GM18502 (cell line): ENCODE results near the gene XDH.

Experiments used
- ATAC-seq: cut with Tn5 transposase; IDR thresholded peaks from one replicate; pipeline ENCODE4 v1.9.1; 2021; ENCODE audit warnings: mild to moderate bottlenecking; ENCODE audit not compliant: unreplicated experiment, poor library complexity

The XDH gene

DNA sequence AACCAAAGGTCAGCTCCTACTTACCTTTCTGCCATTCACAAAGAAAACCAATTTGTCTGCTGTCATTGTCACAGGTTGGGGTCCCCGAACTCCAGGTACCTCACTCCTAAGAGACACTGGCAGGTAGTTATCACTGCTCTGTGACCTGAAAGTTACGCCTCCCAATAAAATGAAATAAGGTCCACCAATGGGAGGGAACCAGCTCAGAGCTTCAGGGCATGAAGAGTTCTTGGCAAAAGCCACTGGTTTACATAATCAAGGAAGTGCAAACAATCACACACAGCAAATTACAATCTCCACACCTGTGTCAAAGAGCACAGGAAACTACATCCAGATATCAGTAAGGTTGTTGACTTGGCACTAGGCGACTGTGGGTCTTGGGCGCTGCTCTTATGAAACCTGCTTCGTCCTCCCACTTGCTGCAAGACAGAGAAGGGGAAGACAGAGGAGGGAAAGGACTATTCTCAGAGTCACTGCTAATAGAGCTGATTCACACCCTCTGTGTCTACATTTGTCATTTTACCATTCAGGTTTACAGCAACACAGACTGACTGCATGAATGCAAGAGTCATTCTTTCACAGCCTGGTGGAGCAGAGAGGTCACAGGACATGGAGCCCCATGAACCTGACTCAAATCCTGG is at the start of gene XDH:
XDH (minus strand) TSS at position 142 of the 641 bp plus-strand sequence; CDS start at position 66, 76 bp downstream.
- no peak for ATAC-seq

DNA sequence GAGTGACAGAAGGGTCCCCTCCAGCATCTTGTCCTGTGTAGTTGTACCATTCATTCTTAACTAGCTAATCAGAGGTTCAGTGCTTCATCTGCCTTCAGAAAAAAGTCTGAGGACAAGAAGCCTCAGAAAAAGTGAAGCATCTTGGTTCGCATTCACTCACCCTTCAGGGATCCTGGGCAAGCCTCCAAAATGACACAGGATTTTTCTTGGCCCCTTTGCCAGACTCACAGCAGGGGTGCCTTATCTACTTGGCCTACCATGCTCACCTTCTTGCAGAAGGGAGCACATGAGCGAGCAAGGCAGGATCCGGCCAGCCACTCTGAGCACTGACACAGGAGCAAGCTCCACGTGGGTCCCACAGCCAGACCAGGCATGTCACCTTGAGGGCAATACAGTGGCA is 43.1 kb upstream of the XDH start:
- no peak for ATAC-seq

DNA sequence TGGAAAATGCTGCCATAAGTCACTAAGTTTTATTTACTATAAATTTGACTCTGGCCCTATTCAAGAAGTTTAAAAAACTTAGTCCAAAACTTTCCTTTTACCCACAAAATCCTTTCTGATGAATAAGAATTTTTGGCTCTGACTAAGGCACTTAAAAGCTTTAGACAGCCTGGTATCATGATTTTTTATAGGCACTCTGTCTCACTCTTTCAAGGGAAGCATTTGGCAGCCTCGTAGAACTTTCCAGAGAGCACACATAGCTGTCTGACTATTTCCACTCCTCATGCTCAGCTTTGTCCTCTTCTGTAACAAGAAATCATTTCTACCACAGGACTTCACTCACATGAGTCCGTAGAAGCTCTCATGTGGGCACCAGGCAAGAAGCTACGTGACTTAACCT is 32.3 kb upstream of the XDH start:
- ATAC-seq: no peak

- ATAC-seq: no peak
Observed at GRCh38 chr2:31442376-31442775, 27.8 kb upstream of the XDH start.

- no peak for ATAC-seq
Observed at GRCh38 chr2:31440764-31441163, 26.2 kb upstream of the XDH start.

- ATAC-seq: no peak
Observed at GRCh38 chr2:31434911-31435310, 20.4 kb upstream of the XDH start.

- ATAC-seq: no peak
Observed at GRCh38 chr2:31433541-31433940, 19.0 kb upstream of the XDH start.

DNA sequence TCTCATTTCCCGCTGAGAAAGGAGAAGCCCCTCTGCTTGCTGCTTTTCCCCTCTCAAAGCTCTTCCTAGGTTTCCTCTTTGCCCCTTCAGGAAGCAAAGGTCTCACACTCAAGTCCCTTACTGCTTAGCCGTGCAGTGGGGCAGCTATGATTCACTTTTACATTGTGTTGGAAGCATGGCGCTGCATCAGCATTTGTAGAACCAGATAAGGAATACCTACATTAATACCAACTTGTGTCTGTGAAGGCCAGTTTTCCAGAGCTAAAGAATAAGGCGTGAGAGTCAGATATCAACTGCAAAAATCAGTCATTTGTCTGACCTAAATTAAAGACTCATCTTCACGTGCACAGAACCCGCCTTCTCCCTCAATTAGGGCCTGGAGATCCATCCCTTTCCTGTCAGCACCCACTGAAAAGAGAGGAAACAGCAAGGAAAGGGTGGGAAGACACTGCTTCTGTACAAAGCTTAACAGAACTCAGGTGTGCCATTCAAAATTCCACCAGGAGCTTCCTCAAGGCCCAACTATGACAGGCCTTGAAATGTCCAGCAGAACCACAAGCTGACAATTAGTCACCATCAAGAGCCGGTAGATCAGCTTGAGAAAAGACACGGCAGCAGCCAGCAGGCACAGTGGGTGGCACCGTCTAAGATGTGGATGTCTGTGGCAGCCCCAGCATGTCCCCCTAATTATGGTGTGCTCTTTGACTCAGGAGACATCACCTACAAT is 16.1 kb upstream of the XDH start:
- ATAC-seq: no peak

DNA sequence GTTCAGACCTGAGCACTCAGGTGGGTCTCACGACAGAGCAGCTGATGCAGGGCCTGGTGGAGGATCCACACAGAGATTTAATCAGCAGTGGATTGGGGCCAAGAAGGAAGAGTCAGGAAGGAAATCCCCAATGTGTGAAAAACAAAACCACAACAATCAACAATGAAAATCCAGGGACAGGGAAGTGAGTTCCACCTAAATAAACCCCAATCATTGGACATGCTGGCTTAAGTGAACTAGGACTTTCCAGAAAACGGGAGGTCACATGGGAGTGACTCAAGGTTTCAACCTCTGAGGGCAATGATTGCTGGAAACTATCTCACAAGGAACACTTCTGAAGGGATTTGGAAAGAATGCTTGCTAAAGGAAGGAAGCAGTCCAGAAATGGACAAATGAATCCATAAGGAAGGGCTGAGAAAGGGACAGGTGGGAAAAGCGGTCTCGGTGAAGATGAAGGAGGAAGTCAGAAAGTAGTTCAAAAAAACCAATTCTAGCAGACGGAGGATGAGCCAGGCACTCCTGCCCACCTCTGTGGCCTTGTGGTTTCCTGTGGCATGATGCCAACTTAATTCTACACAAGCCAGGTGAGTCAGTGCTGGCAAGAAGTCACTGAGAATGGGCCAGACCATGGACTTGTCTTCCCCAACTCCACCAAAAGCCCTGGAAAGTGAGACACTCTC is 15.4 kb upstream of the XDH start:
- no peak for ATAC-seq

- ATAC-seq: no peak
Observed at GRCh38 chr2:31429040-31429439, 14.5 kb upstream of the XDH start.

- ATAC-seq: no peak
Observed at GRCh38 chr2:31428001-31428418, 13.5 kb upstream of the XDH start.

DNA sequence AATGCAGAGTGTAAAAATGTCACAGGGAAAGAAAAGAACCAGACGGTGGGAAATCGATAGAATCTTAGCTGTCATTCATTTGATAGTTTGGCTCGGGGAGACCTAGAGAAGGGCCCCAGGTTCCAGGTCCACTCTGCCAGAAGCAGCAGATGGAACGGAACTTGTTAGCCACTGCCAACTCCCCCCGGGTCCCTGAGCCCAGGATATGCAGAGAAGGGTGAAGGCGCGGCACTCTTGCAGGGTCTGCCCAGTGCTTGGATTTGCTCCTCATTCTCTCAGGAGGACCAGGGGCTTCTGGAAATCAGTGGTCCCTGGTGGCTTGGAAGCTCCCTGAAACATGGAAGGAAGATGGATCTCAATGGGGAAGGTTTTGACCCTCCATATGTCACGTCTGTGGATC is 11.6 kb upstream of the XDH start:
- ATAC-seq: no peak

DNA sequence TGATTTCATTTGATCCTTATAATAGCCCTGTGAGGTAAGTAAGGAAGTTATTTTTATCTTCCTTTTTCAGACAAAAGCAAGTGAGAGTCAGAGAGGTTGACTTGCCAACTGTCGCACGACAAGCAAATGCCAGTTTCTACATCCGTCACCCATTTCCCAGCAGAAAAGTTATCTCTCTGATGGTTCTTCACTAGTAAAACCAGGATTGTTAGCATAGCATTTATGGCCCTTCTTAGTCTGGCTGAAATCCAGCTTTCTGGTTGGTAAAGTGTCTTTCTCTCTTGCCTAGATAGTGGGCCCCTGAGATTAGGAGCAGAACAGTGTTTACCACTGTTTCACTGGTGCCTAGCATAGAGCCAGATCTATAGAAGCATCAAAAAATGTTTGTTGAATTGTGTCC is 7.1 kb upstream of the XDH start:
- no peak for ATAC-seq

DNA sequence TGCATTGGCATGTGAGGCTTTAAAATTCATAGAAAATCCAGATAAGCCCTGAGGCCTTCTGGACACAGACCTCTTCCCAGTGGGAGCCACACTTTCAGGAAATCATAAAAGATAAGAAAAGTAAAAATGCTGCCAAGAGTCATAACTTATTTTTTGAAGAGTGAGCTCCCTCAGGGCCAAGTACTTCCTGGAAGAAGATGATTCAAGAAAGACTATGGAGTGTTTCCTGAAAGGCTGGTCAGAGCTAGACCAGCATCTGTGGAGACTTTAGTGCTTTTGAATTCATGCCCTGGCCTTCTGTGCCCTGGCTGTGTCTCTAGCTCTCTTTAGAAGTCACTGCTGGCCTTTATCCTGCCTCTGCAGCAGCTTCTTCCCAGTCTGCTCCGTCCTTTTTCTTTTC is 6.4 kb upstream of the XDH start:
- ATAC-seq: no peak

- ATAC-seq: no peak
Observed at GRCh38 chr2:31419386-31419785, 4.8 kb upstream of the XDH start.

GRCh38 chr2:31415421-31415820 is 879 bp upstream of the XDH start:
- no peak for ATAC-seq

GRCh38 chr2:31413862-31414550 is 536 bp downstream of the XDH start:
- ATAC-seq: no peak

GRCh38 chr2:31413025-31413424 is 1.5 kb downstream of the XDH start:
- ATAC-seq: no peak

GRCh38 chr2:31411771-31412170 is 2.8 kb downstream of the XDH start:
- ATAC-seq: no peak

DNA sequence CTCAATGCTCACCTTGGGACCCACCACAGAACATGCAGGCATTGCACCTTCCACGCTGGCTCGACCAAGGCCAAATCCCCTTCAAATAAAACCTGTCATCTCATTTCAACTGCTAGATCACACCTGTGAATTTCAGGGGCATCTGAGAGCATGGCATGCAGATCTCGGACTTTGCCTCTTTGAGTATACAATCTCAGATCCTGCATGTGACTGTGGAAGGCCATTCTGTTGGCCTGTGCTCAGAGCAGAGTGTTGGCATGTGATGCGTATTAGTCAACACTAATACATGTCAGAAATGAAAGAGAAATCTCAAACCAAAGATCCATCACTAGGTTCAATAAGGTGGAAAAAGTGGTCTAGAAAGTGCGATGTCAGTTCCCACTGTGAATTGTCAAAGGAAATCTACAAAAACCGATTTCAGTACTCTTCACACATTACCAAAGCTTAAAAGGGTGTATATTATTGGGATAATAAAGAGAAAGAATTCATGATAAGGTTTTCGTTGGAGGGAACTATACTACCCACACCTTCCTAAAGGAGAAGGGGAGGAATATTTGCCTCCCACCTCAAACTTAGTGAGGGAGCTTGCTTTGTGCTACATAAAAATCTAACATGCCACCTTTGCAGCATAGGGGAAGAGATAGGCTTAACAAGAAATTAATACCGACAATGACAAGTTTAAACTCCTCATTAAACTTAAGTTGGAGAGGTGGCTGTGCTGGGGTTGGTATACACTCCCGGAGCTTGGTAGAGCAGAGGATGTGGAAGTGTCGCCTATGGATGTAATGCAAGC is 7.8 kb downstream of the XDH start:
- ATAC-seq: no peak
